NOMO-1 treated with DMSO at 0.1 percent for 48 hours (cell line): ENCODE results near the gene CDX1.

Source experiments
- DNase-seq: peaks from one replicate; lab custom pipeline; 2025; ENCODE audit not compliant: unreplicated experiment; lab: John Stamatoyannopoulos, UW

CDX1 gene

GRCh38 chr5:150166650-150167511, at the start of gene CDX1:
Gene CDX1 (plus strand): TSS chr5:150166778. CDS start chr5:150166877, 99 bp downstream.
- DNase-seq, result no peak

- DNase-seq, result no peak
Measured at GRCh38 chr5:150117945-150118560, 48.5 kb upstream of the CDX1 start.

- no peak for DNase-seq
Measured at GRCh38 chr5:150118561-150119229, 47.9 kb upstream of the CDX1 start.

GRCh38 chr5:150119421-150120061, 47.0 kb upstream of the CDX1 start:
- no peak for DNase-seq

GRCh38 chr5:150120062-150120441, 46.5 kb upstream of the CDX1 start:
- no peak for DNase-seq

GRCh38 chr5:150120617-150121447, 45.7 kb upstream of the CDX1 start:
- DNase-seq, result no peak

- no peak for DNase-seq
Measured at GRCh38 chr5:150121448-150122157, 45.0 kb upstream of the CDX1 start.

- DNase-seq, result peak; percentile 79
Measured at GRCh38 chr5:150122158-150122510, 44.4 kb upstream of the CDX1 start.

GRCh38 chr5:150122536-150123481, 43.8 kb upstream of the CDX1 start:
- no peak for DNase-seq

- DNase-seq, result no peak
Measured at GRCh38 chr5:150123542-150123941, 43.0 kb upstream of the CDX1 start.

GRCh38 chr5:150124111-150124557, 42.4 kb upstream of the CDX1 start:
- DNase-seq, result peak; percentile 55

GRCh38 chr5:150124596-150124995, 42.0 kb upstream of the CDX1 start:
- DNase-seq, result no peak

- no peak for DNase-seq
Measured at GRCh38 chr5:150125334-150125733, 41.2 kb upstream of the CDX1 start.

GRCh38 chr5:150126199-150126920, 40.2 kb upstream of the CDX1 start:
- no peak for DNase-seq

GRCh38 chr5:150126921-150127265, 39.7 kb upstream of the CDX1 start:
- no peak for DNase-seq

- no peak for DNase-seq
Measured at GRCh38 chr5:150129454-150129812, 37.1 kb upstream of the CDX1 start.

GRCh38 chr5:150129813-150130492, 36.6 kb upstream of the CDX1 start:
- peak; percentile 72 for DNase-seq

GRCh38 chr5:150130493-150130922, 36.1 kb upstream of the CDX1 start:
- DNase-seq, result no peak
